SJCRH30 (cell line): ENCODE measurements around the gene GRK5. TPM values are rescaled to one million over a fixed set of nuclear protein-coding genes. Genes with fewer than 3 reads are reported as not detected.
"Not testable (repeated sequence)": the region's sequence is repeated elsewhere in the genome, so short reads cannot be mapped to it uniquely, and the experiment has no call there.

Experiments
- DNase-seq, 2 experiments: peaks; one replicate each; pipeline ENCODE4 v3.0.0-alpha.2; 2015 to 2020
- H3K27ac ChIP-seq: fragments of 250-450 bp; sonication (Bioruptor Pico); 2 replicates; pipeline ENCODE4 v1.5.1; 2020; ENCODE audit warnings: mild to moderate bottlenecking, moderate library complexity
- H3K27me3 ChIP-seq: fragments of 250-450 bp; sonication (Bioruptor Pico); 2 replicates; pipeline ENCODE4 v1.5.1; 2020; ENCODE audit warnings: mild to moderate bottlenecking, moderate library complexity
- H3K36me3 ChIP-seq: fragments of 250-450 bp; sonication (Bioruptor Pico); 2 replicates; pipeline ENCODE4 v1.5.1; 2020; ENCODE audit warnings: mild to moderate bottlenecking, moderate library complexity
- H3K4me1 ChIP-seq: fragments of 250-450 bp; sonication (Bioruptor Pico); 2 replicates; pipeline ENCODE4 v1.5.1; 2020; ENCODE audit warnings: mild to moderate bottlenecking, moderate library complexity
- H3K4me3 ChIP-seq: fragments of 250-450 bp; sonication (Bioruptor Pico); 2 replicates; pipeline ENCODE4 v1.5.1; 2020; ENCODE audit warnings: mild to moderate bottlenecking, moderate library complexity
- H3K9me3 ChIP-seq: fragments of 250-450 bp; sonication (Bioruptor Pico); replicated peaks from 2 replicates; pipeline ENCODE4 v1.5.1; 2020; ENCODE audit warnings: mild to moderate bottlenecking, moderate library complexity
- total RNA-seq: library from RNA; depleted of rRNA; stranded (reverse); fragments of >200 nt; shearing (Covaris generic); gene quantifications from 2 replicates; pipeline ENCODE4 v1.2.3, GENCODE V29; 2014

The GRK5 gene
- total RNA-seq, 1 experiment from 2014 or later, result 4.4 TPM

DNA sequence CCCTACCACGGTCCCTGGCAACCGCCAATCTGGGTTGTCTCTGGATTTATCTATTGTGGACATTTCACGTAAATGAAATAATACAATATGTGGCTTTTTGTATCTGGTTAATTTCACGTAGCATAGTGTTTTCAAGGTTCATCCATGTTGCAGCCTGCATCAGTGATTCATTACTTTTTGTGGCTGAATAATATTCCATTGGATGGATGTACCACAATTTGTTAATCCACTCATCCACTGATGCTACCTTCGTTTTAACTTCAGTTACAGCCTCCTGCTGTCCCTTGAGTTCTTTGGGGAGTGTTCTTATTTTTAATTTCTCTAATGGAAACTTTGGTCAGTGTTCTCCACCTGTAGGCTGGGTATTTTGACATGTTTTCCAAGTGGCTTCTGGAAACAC lies 49.5 kb downstream of the GRK5 start:
- Histone ChIP-seq H3K27me3 (no peaks in the 10 kb centered on the region), H3K27ac (no peak overlapping the region), H3K4me1 (peaks cover 19% of the 10 kb centered on the region), H3K4me3 (no peak overlapping the region), H3K9me3 (0 out of 2 replicates have a peak, but pooled peaks cover 3% of the 10 kb centered on the region), H3K36me3 (no peaks in the 10 kb centered on the region)
- no peak for DNase-seq

DNA sequence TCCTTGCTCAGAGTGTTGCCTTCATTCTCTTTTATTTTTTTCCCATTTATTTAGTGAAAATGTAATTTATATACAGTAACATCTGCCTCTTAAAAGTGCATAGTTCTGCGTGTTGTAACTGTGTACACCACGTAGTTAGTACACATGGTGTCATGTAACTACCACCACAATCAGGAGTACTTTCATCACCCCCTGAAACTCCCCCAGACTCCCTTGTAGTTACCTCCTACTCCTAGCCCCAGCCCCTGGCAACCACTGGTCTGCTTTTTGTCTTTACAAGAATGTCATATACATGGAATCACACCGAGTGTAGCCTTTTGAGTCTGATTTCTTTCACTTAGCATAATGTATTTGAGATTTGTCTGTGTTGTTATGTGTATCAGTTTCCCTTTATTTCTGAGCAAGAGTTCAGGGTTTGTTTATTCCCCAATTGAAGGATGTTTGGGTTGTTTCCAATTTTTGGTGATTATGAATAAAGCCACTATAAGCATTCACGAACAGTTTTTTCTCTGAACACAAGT lies 50.6 kb downstream of the GRK5 start:
- DNase-seq, result no peak
- no peak overlapping the region for H3K4me3 ChIP-seq
- H3K36me3 ChIP-seq, result no peaks in the 10 kb centered on the region
- H3K9me3 ChIP-seq, result 0 out of 2 replicates have a peak, but pooled peaks cover 3% of the 10 kb centered on the region
- no peaks in the 10 kb centered on the region for H3K27me3 ChIP-seq
- peaks cover 14% of the 10 kb centered on the region for H3K4me1 ChIP-seq
- no peak overlapping the region for H3K27ac ChIP-seq

DNA sequence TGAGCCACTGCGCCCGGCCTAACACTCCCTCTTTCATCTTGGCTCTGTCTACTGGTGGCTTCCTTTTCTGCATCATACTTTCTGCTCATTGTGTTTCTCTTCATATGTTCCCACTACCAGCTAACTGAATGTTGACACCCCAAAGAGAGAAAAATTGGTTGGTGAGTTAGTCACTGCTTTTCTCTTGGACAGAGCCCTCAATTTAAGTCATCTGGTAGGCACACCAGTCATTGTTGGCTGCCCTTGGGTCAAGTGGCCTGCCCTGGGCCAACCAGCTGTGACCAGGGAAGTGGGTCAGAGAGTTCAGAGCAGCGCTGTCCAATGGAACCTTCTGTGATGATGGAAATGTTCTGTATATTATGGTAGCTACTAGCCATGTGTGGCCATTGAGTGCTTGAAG lies 52.0 kb downstream of the GRK5 start:
- Histone ChIP-seq H3K36me3 (no peaks in the 10 kb centered on the region), H3K4me1 (peaks cover 4% of the 10 kb centered on the region), H3K4me3 (no peak overlapping the region), H3K27ac (no peak overlapping the region), H3K27me3 (no peaks in the 10 kb centered on the region), H3K9me3 (0 out of 2 replicates have a peak, but pooled peaks cover 3% of the 10 kb centered on the region)
- no peak for DNase-seq

DNA sequence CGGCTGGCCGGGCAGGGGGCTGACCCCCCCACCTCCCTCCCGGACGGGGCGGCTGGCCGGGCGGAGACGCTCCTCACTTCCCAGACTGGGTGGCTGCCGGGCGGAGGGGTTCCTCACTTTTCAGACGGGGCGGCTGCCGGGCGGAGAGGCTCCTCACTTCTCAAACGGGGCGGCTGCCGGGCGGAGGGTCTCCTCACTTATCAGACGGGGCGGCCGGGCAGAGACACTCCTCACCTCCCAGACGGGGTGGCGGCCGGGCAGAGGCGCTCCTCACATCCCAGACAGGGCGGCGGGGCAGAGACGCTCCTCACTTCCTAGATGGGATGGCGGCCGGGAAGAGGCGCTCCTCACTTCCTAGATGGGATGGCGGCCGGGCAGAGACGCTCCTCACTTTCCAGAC lies 53.6 kb downstream of the GRK5 start:
- not testable (repeated sequence) for H3K27ac ChIP-seq, DNase-seq, H3K36me3 ChIP-seq

DNA sequence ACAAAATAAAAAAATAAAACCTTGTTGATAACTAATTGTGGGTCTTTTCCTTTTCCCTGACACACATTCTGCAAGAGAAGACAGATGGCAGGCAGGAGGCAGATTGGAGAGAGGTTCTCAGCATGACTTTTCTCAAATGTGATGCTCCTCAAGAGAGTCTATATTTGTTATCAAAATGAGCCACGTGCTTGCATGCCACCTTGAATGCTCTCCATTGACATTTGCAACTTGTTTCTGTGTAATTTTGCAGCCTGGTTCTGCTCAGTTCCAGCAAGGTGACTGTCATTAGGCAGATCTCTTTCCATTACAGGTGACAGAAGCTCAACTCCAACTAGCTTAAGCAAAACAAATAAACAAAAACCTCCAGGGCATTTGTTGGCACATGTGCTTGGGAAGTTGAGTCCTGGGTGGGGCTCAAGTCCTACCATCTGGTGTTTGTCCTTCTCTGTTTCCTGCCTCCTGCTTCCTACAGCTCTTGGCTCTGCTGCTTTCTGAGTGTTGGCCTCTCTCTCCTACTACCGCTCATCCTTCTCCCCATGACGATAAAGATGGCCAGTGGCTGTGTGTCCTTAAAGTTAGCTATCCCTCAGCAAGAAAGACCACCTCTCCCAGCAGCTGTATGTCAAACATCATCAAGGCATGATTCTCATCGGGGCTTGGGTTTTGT lies 56.7 kb downstream of the GRK5 start:
- no peak overlapping the region for H3K27ac ChIP-seq
- H3K9me3 ChIP-seq, result no peaks in the 10 kb centered on the region
- H3K27me3 ChIP-seq, result no peaks in the 10 kb centered on the region
- H3K4me1 ChIP-seq, result no peaks in the 10 kb centered on the region
- no peak for DNase-seq
- no peak overlapping the region for H3K4me3 ChIP-seq
- no peaks in the 10 kb centered on the region for H3K36me3 ChIP-seq

More for the DNA sequence above, 53.6 kb downstream of the GRK5 start:
- not testable (repeated sequence) for H3K4me1 ChIP-seq, H3K9me3 ChIP-seq, H3K4me3 ChIP-seq, H3K27me3 ChIP-seq

DNA sequence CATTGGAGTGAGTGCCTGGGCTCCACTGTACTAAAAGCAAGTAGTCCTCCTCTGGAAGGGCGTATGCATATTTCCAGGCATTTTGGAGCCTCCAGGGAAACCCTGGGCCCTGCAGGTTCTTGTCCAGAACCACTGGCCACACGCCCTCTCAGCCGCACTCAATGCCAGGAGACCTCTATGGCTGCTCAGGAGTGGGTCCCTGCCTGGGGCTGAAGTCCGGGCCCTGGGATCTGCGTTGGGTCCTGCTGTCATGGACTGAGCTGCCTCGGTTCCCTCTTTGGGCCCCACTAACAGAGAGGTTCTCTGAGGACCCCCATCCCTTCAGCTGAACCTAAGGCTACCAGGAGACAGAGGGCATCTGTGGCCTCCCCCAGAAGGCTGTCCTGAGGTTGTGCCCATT lies 58.3 kb downstream of the GRK5 start:
- H3K36me3 ChIP-seq, result no peaks in the 10 kb centered on the region
- no peaks in the 10 kb centered on the region for H3K27me3 ChIP-seq
- no peak overlapping the region for H3K4me3 ChIP-seq
- no peaks in the 10 kb centered on the region for H3K9me3 ChIP-seq
- no peak overlapping the region for H3K27ac ChIP-seq
- H3K4me1 ChIP-seq, result no peaks in the 10 kb centered on the region
- DNase-seq, result no peak

DNA sequence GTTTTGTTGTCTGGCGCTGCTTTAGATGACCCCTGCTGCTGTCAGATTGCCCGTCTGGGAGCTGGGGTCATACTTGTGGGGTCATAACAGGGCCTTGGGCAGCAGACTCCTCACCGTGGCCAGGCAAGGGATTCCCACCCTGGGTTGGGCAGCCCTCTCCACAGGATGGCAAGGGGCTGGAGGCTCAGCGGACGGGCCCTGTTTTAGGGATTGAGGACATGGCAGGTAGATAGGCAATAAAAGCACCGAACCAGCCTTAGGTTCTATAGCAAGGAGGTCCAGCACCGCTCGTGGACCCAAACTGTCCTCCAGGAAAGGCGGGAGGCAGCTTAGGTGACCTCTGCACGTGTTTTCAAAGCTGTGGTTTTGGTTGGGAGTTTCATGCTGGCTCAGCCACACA lies 60.0 kb downstream of the GRK5 start:
- Histone ChIP-seq H3K4me1 (peaks cover 3% of the 10 kb centered on the region; the same call in 1 of the 2 replicates), H3K36me3 (no peaks in the 10 kb centered on the region), H3K27ac (no peak overlapping the region), H3K27me3 (no peaks in the 10 kb centered on the region), H3K4me3 (no peak overlapping the region), H3K9me3 (no peaks in the 10 kb centered on the region)
- no peak for DNase-seq

DNA sequence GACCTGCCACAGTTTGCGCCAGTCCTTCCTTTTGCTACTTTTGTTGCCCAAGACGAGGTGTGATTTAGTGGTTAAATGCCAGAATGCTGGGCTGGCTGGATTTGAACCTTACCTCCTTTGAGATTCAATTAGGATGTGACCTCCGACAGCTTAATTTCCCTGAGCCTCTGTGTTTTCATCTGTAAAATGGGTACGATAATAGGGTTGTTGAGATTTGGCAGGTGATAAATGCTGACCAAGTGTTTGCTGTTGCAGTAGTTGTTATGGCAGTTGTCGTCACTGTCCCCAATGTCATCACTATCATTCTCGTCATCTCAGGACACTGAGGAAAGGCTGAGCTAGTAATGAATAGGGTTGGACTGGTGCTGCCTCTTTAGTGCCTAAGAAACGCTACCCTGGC lies 61.1 kb downstream of the GRK5 start:
- Histone ChIP-seq H3K4me3 (no peak overlapping the region), H3K27me3 (no peaks in the 10 kb centered on the region), H3K9me3 (no peaks in the 10 kb centered on the region), H3K27ac (no peak overlapping the region), H3K4me1 (peaks cover 3% of the 10 kb centered on the region; the same call in 1 of the 2 replicates), H3K36me3 (no peaks in the 10 kb centered on the region)
- no peak for DNase-seq

DNA sequence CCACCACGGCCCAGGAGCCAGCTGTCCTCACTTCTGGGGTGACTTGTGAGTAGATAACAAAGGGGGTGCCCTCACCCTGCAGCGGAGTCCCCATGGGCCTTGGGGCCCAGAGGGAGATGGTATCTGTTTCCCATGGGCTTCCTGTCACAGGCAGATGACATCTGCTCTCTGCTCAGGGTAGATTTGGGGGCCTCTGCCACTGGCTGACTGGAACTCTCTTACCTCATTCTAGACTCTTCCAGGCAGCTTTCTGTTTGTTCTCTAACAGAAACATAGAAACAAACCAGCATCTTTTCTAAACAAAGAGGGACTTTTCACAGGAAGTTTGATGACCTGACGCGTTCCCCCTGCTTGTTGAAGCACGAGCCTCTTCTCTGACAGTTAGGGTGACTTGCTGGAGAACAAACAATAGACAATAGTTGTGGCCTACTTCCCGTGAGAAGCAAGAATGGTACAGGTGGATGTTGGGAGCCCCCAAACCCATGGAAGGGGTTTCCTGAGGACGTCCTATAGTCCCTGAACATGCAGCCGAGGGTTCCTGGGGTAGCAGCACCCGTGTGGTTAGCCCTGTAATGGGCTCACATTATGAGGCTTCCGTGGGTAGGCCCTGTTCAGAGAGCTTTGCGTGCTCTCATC lies 61.6 kb downstream of the GRK5 start:
- H3K4me1 ChIP-seq, result peaks cover 3% of the 10 kb centered on the region; the same call in 1 of the 2 replicates
- H3K9me3 ChIP-seq, result no peaks in the 10 kb centered on the region
- DNase-seq, result no peak
- H3K27me3 ChIP-seq, result no peaks in the 10 kb centered on the region
- no peaks in the 10 kb centered on the region for H3K36me3 ChIP-seq
- H3K27ac ChIP-seq, result no peak overlapping the region
- H3K4me3 ChIP-seq, result no peak overlapping the region

DNA sequence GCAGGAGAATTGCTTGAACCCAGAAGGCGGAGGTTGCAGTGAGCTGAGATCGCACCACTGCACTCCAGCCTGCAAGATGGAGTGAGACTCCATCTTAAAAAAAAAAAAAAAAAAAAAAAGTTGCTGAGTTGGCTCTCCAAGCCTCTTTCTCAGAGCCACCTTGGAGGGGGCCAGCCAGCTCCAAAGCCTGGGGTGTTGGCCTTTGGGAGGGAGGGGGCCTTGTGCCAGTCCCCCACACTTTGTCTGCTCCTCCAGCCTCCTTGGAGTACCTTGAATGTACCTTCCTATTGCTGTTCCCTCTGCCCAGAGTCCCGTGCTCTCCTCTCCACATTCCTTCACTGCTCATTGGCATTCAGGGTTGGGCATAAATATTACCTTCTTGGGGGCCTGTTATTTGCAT lies 62.4 kb downstream of the GRK5 start:
- no peaks in the 10 kb centered on the region for H3K36me3 ChIP-seq
- H3K27me3 ChIP-seq, result no peaks in the 10 kb centered on the region
- H3K9me3 ChIP-seq, result no peaks in the 10 kb centered on the region
- H3K4me3 ChIP-seq, result no peak overlapping the region
- DNase-seq, result no peak
- no peak overlapping the region for H3K27ac ChIP-seq
- peaks cover 3% of the 10 kb centered on the region; the same call in 1 of the 2 replicates for H3K4me1 ChIP-seq

DNA sequence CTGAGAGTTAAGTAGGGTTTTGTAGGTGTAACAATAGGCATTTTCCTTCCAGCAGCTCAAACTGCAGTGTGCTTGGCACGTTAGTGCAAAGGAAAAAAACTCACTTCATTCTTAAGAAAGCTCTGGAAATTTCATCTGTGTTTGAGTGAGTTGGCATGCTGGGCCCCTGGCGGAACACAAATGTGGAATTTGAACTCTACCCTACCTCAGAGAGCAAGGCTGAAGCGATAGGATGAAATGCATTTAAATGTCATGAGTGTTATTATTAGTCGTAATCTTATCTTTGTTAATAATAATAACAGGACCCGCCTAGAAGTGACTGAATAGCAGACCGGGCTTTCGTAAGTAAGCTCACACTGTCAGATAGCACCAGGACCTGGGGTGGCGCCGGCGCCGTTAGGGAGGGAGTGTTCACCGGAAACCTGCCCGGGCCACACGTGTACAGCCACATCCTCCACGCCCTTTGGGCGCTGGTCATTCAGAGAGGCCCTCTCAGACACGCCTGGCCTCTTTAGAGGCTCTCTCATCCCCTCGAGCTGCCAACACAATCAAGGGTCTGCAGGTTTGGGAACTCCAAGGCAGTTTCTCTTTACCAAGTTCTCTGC lies 63.5 kb downstream of the GRK5 start:
- H3K9me3 ChIP-seq, result no peaks in the 10 kb centered on the region
- H3K4me1 ChIP-seq, result peaks cover 3% of the 10 kb centered on the region; the same call in 1 of the 2 replicates
- no peak overlapping the region for H3K4me3 ChIP-seq
- H3K36me3 ChIP-seq, result no peaks in the 10 kb centered on the region
- no peaks in the 10 kb centered on the region for H3K27me3 ChIP-seq
- no peak for DNase-seq
- H3K27ac ChIP-seq, result no peak overlapping the region

DNA sequence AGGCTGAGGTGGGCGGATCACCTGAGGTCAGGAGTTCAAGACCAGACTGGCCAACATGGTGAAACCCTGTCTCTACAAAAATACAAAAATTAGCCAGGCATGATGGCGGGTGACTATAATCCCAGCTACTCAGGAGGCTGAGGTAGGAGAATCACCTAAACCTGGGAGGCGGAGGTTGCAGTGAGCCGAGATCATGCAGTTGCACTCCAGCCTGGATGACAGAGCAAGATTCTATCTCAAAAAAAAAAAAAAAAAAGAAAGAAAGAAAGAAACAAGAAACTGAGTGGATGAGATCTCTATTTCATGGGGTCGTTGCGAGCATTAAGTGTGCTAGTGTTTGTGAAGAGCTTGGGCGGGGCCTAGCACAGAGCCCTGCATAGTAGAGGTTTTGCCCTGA lies 65.0 kb downstream of the GRK5 start:
- H3K27ac ChIP-seq, result not testable (repeated sequence)

DNA sequence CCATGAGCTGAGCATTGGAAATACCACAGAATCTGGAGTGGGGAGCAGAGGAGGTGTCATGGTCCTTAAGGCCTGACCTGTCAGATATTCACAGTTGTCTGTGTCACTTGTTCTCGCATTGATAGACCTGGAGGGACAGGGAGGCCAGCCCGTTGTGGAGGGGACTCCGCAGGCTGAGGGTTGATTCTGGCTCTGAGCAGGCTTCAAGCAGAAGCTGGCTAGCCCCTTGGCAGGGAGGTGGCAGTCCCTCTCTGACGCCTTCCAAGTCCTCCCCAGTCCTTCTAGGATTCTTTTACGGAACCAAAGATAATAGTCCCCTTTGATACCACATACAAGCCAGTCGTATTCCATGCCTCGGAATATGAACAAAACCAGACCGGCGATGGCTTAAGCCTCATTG lies 65.4 kb downstream of the GRK5 start:
- Histone ChIP-seq H3K4me1 (peaks cover 3% of the 10 kb centered on the region; the same call in 1 of the 2 replicates), H3K9me3 (no peaks in the 10 kb centered on the region), H3K36me3 (no peaks in the 10 kb centered on the region), H3K27ac (no peak overlapping the region), H3K4me3 (no peak overlapping the region), H3K27me3 (no peaks in the 10 kb centered on the region)
- no peak for DNase-seq

More for the DNA sequence above, 65.0 kb downstream of the GRK5 start:
- not testable (repeated sequence) for H3K27me3 ChIP-seq, DNase-seq, H3K4me3 ChIP-seq, H3K36me3 ChIP-seq, H3K4me1 ChIP-seq, H3K9me3 ChIP-seq

DNA sequence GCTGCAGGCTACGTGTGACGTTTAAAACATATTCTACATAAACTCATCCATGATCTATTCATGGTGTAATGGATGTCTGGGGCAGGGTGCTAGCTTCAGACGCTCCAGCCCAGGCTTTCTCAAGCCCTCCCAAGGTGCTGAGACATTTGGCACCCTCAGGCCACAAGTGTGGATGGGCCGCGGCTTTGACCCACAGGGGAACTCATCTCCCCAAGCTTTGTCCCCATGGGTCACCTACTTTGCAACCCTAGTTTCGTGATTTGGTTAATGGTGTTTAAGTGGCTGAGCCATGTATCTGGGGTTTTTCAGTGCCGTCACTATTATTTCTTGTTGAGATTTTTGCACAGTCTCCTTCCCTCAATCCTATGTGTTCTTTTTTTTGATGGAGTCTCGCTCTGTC lies 66.0 kb downstream of the GRK5 start:
- Histone ChIP-seq H3K27me3 (no peaks in the 10 kb centered on the region), H3K4me1 (peaks cover 3% of the 10 kb centered on the region; the same call in 1 of the 2 replicates), H3K9me3 (no peaks in the 10 kb centered on the region), H3K36me3 (no peaks in the 10 kb centered on the region), H3K4me3 (no peak overlapping the region), H3K27ac (no peak overlapping the region)
- DNase-seq, result no peak

DNA sequence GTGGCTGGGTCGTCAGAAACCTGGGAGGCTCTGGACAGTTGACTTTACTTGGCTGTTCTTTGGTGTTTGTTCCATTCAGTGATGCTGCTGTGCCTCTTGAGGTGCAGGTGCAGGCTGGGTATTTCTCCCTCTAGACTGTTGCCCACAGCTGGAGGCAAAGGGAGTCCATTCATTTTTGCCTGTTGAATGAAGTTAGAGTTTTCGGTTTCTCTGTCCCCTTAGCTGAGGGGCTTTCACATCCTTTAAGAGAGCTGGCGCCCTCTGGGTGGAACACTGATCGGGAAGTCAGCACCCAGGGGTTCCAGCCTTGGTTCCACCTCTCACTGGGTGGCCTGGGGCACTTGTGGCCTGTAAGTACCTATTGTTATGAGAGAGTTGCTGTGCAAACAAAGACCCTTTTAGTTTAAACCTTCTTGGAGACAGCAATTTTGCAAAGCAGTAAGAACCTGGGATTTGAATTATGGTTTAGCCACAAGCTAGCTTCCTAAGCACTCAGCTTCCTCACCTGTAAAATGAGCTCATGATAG lies 67.2 kb downstream of the GRK5 start:
- Histone ChIP-seq H3K27me3 (no peaks in the 10 kb centered on the region), H3K4me1 (peaks cover 3% of the 10 kb centered on the region; the same call in 1 of the 2 replicates), H3K36me3 (no peaks in the 10 kb centered on the region), H3K9me3 (no peaks in the 10 kb centered on the region), H3K27ac (no peak overlapping the region), H3K4me3 (no peak overlapping the region)
- DNase-seq, result no peak
